GM23248 (cell line): Measurements from ENCODE around the gene OR8D2.

Experiments
- EZH2 ChIP-seq: fragments of 200-600 bp; sonication (generic); IDR thresholded peaks from 2 replicates; pipeline ENCODE4 v1.6.1; 2018; ENCODE audit warnings: antibody characterized with exemption, mild to moderate bottlenecking; ENCODE audit not compliant: insufficient read depth, poor library complexity, severe bottlenecking
- EZH2phosphoT487 ChIP-seq: fragments of 200-600 bp; sonication (generic); IDR thresholded peaks from 2 replicates; pipeline ENCODE4 v1.6.1; 2018; ENCODE audit warnings: antibody characterized with exemption, moderate library complexity, mild to moderate bottlenecking, low read depth; ENCODE audit not compliant: insufficient read depth

GRCh38 chr11:124274000-124274399, 46.0 kb downstream of the OR8D2 start:
- TF ChIP-seq EZH2 (no peak), EZH2phosphoT487 (no peak)
